Activated CD8-positive, alpha-beta memory T cell treated with anti-CD3 and anti-CD28 coated beads, Interleukin-2, amount 50 U/mL, for 24 hours (primary cell): Measurements from ENCODE around the gene TPO.
"Not testable (repeated sequence)": the region's sequence is repeated elsewhere in the genome, so short reads cannot be mapped to it uniquely, and the experiment has no call there.

ENCODE experiments used
- DNase-seq: peaks from one replicate; pipeline ENCODE4 v3.0.0-alpha.2; 2020; ENCODE audit errors: extremely low read depth

The TPO gene

GRCh38 chr2:1483551-1483950 lies 70.3 kb downstream of the TPO start:
- DNase-seq, result no peak

DNA sequence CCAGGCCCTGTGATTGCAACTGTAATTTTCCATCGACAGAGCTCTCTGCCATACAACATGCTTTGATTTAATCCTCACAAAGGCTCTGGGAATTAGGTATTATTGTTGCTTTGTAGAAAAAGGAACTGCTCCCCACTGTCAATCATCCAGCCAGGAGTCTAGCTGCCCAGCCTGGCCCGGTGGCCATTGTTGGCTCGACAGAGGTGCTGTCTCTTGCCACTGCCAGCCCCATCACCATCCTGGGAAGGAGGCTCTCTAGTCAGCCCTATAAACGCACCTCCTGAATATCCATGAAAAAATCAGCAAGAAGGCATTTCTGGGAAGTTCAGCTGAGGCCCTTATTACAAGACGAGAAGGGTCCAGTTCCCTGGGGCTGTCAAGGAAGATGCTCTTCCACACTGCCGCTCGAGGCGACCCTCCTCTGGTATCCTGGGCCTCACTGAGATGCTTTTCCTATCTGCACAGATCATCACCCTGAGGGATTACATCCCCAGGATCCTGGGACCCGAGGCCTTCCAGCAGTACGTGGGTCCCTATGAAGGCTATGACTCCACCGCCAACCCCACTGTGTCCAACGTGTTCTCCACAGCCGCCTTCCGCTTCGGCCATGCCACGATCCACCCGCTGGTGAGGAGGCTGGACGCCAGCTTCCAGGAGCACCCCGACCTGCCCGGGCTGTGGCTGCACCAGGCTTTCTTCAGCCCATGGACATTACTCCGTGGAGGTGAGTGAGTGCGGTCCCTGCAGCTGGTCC lies 71.0 kb downstream of the TPO start:
- DNase-seq, result no peak

GRCh38 chr2:1486670-1487069 lies 73.4 kb downstream of the TPO start:
- DNase-seq, result no peak

DNA sequence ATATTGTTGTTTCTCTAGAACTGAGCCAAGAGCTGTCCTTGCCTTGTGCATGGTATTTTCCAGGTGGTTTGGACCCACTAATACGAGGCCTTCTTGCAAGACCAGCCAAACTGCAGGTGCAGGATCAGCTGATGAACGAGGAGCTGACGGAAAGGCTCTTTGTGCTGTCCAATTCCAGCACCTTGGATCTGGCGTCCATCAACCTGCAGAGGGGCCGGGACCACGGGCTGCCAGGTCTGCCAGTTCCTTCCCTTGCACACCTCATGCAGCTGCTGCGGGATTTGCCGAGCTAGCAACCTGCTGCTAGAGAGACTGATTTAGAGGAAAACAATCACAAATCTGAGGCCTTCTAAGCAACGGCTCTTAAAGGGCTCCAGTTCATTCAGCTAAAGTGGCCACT lies 74.5 kb downstream of the TPO start:
- DNase-seq, result no peak

GRCh38 chr2:1488181-1488671 lies 75.0 kb downstream of the TPO start:
- no peak for DNase-seq

- no peak for DNase-seq
Observed at GRCh38 chr2:1488851-1489250, 75.6 kb downstream of the TPO start.

DNA sequence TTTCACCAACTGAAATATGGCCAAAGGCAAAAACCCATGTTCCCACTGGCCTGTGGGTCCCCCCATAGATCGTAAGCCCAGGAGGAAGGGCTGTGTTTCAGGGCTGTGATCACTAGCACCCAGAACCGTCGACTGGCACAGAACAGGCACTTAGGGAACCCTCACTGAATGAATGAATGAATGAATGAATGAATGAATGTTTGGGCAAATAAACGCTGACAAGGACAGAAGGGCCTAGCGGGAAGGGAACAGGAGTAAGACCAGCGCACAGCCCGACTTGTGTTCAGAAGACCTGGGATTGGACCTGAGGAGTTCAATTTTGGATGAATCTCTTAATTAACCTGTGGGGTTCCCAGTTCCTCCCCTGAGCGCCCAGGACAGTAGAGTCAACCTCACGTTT lies 76.2 kb downstream of the TPO start:
- DNase-seq, result no peak

- not testable (repeated sequence) for DNase-seq
Observed at GRCh38 chr2:1490381-1490780, 77.1 kb downstream of the TPO start.

DNA sequence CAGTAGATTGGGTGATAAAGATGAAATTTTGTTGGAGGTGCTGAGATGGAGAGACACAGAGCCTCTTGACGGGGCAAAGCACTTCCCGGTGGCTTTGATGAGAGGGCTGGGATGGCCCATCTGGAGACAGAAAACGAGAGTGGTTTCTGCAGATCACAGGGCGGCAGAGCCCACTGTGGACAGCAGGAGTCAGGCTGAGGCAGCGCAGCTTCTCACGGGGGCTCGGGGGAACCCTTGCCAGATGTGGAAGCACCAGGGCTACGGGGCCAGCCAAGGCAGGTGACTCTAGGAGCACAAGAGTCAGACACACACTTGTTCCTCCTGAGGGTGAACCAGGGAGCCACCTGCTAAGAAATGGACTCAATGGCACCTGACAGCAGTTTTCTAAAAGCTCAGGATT lies 78.5 kb downstream of the TPO start:
- no peak for DNase-seq

- not testable (repeated sequence) for DNase-seq
Observed at GRCh38 chr2:1492231-1492630, 79.0 kb downstream of the TPO start.

DNA sequence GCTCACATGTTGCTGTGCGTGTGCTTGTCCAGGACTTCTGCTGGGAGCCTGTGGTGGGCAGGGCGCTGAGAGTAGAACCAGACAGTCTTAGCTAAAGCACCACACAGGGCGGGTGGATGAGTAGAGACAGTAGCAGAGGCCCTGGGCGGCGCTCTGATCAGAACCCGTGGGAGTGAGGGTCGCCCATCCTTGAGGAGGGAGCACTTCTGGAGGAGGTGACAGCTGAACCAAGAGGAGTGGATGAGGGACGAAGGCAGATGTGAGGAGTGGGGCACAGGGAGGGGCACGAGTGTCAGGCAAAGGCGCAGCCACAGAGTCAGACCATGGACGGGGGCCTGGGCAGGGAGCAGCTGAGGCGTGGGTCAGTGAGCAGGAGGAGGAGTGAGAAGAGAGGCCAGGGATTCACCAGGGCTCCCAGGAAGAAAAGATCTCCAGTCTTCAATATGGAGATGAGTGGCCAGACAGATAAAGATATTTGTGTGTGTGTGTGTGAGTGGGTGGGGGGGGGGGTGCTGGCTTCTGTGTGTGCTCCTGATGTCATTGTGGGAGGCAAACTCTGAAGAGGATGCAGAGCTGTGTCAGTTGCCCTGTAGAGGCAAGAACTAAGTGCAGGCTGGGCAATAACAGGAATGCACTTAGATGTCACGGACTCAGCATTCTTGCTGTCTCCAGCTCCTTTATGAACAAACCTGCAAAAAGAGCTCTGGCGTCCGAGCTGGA lies 79.6 kb downstream of the TPO start:
- no peak for DNase-seq

DNA sequence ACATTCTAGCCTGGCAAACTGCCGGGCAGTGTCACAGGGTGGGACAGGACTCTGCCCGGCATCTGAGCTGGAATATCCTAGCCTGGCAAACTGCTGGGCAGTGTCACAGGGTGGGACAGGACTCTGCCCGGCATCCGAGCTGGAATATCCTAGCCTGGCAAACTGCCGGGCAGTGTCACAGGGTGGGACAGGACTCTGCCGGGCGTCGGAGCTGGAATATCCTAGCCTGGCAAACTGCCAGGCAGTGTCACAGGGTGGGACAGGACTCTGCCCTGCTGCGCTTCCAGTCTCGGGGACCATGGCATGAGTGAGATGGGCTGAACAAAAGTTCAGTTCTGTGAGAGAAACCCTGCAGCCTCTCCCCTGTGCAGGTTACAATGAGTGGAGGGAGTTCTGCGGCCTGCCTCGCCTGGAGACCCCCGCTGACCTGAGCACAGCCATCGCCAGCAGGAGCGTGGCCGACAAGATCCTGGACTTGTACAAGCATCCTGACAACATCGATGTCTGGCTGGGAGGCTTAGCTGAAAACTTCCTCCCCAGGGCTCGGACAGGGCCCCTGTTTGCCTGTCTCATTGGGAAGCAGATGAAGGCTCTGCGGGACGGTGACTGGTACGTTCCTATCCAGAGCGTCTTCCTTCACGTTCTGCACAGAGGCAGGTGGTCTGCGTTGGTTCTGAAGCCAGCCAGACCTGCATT lies 80.3 kb downstream of the TPO start:
- DNase-seq, result no peak

DNA sequence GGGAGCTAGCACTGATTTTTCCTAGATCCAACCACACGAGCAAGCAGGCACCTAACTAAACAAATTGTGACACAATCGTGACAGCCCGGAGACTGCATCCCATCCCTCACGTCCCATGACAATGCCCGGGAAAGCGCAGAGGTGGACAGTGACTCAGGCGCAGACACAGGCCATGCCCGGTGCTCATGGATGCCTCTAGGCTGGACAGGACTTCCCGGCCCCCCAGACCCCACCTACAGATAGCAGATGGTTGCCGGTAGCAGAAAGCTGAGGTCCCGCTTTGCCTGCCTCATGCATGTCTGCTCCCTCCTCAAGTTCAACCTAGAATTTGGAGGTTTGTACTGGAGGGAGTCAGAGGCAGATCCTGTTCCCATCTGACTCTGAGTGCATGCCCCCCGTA lies 81.0 kb downstream of the TPO start:
- no peak for DNase-seq

DNA sequence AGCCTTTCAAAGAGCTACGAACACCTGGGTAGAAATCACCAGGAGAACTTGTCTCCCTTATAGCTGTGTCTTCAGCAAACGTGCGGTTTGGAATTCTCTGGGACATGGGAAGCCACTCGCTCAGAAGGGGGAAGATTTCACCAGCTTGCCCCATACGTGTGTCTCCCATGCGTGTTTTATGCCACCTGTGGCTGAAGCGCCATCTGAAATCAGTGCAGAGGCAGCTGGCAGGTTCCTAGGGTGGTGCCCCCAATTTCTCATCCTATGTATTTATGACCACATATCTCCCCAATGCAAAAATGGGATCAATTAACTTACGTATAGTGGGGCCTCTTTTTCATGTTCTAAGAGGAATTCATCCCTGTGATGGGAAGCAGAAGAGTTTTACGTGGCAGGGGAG lies 81.6 kb downstream of the TPO start:
- no peak for DNase-seq

DNA sequence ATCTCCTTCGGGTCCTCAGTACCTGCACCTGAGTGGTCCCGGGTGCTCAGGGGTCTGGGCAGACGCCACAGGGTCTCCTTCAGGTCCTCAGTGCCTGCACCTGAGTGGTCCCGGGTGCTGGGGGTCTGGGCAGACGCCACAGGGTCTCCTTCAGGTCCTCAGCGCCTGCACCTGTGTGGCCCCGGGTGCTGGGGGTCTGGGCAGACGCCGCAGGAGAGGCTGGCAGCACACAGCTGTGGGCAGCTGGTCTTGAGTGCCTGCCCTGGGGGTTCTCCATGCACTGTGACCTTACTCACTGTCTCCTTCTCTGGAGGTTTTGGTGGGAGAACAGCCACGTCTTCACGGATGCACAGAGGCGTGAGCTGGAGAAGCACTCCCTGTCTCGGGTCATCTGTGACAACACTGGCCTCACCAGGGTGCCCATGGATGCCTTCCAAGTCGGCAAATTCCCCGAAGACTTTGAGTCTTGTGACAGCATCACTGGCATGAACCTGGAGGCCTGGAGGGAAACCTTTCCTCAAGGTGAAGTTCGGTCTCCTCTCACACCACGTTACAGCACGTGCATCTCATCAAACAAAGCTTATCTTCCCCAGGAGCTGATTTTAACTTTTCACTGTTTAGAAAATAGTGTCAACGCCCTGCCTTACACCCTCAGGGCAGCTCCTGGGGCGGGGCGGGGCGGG lies 82.6 kb downstream of the TPO start:
- no peak for DNase-seq

- DNase-seq, result no peak
Observed at GRCh38 chr2:1496359-1496821, 83.1 kb downstream of the TPO start.

GRCh38 chr2:1497122-1497611 lies 83.9 kb downstream of the TPO start:
- no peak for DNase-seq

DNA sequence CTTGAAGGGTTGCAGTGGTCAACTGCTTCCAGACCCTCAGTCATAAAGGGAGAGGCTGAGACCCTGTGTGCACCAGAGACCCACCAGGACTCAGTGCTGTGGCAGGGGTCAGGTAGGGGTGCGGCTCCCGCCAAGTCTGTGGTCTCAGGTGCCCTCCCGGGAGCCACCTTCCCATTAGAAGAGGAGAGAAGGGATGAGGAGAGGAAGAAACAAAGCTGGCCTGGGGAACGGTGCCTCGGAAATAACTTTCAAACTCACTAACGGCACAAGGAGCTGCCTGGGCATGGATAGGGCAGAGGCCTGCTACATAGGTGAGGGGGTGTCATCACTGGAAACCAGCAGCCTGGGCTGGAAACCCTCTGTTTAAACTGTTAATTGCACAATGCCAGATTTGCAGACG lies 84.9 kb downstream of the TPO start:
- no peak for DNase-seq

- no peak for DNase-seq
Observed at GRCh38 chr2:1499033-1499795, 86.0 kb downstream of the TPO start.

DNA sequence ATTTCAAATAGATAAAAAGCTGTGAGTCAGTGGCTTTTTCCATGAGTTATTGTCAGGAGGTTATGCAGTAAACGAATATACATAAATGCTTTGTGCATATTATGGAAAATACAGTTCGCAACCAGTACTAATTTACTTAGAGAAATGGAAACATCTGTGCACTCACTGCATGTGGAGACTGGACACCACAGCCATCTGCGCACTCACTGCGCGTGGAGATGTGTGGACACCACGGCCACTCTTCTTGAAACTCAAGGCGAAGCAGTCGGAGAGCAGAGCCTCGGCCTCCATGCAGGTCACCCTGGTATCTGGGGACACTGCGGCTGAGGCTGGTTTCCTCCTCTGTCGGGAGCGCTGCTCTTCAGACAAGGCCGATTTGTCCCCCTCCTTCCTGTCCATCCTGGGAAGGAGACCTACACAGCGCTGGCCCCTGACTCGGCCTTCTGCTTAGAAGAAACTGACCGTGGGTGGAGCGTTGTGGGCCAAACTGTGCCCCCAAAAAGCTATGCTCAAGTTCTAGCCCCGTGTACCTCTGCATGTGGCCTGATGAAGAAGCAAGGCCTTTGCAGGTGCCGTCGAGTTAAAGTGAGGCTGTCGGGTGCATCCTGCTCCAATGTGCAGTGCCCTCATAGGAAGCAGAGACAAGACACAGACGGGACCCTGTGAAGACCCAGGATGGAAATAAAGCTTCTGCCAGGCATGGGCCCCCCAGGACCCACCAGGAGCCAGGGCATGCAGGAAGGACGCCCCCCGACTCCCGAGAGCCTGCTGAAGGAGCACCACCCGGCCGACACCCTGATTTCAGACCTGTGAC lies 88.0 kb downstream of the TPO start:
- DNase-seq, result no peak
